Heart right ventricle (tissue), 16 donors: Measurements from ENCODE around the gene ITGA6. TPM values are rescaled to one million over a fixed set of nuclear protein-coding genes. Genes with fewer than 3 reads are reported as not detected.

ENCODE experiments used
- ATAC-seq, 8 donors: fragments of 200-7000 bp; cut with Tn5 transposase; one replicate each; pipeline ENCODE4 v1.9.1; 2020; ENCODE audit warnings: mild to moderate bottlenecking in 8 of 8, moderate library complexity in 8 of 8, moderate number of reproducible peaks in 1 of 8
- DNase-seq, 2 donors: peaks; one replicate each; pipeline ENCODE4 v3.0.0-alpha.2; 2020
- H3K27ac ChIP-seq, 10 donors: fragments of 200-600 bp; sonication (generic) in 2 of 10; one replicate each; pipeline versions ENCODE4 v1.5.0 to v1.8.0; 2020 to 2022; ENCODE audit warnings: mild to moderate bottlenecking in 3 of 10
- H3K27me3 ChIP-seq, 7 donors: fragments of 200-600 bp; one replicate each; pipeline ENCODE4 v1.8.0; 2021 to 2022; ENCODE audit warnings: mild to moderate bottlenecking in 2 of 7
- H3K36me3 ChIP-seq, 9 donors: fragments of 200-600 bp; sonication (generic) in 1 of 9; one replicate each; pipeline versions ENCODE4 v1.5.0 to v1.8.0; 2020 to 2022; ENCODE audit warnings: mild to moderate bottlenecking in 2 of 9
- H3K4me1 ChIP-seq, 9 donors: fragments of 200-600 bp; sonication (generic) in 1 of 9; one replicate each; pipeline versions ENCODE4 v1.5.0 to v1.8.0; 2020 to 2022; ENCODE audit warnings: mild to moderate bottlenecking in 4 of 9
- H3K4me3 ChIP-seq, 10 donors: fragments of 200-600 bp; sonication (generic) in 2 of 10; one replicate each; pipeline versions ENCODE4 v1.5.0 to v1.8.0; 2020 to 2022; ENCODE audit warnings: mild to moderate bottlenecking in 7 of 10, moderate library complexity in 2 of 10
- H3K9me3 ChIP-seq, 11 donors: fragments of 200-600 bp in 10 of 11; sonication (generic) in 2 of 11; one replicate each; pipeline versions ENCODE4 v1.5.0 to v1.8.0; 2013 to 2022; ENCODE audit warnings: mild to moderate bottlenecking in 2 of 11, control low read depth in 1 of 11, moderate library complexity in 1 of 11
- WGBS, 2 donors: extraction: QIAGEN DNeasy Blood & Tissue Kit; methylation state at CpG; one replicate each; pipeline ENCODE4 v1.1.7; 2013; ENCODE audit warnings: inconsistent platforms in 1 of 2; 5-methylcytosine and 5-hydroxymethylcytosine counted together
- intact Hi-C, 10 donors: fragments of 100-400 bp; cut with DNase I; formaldehyde crosslinking; loops; one replicate each; pipeline versions ENCODE4 v1.11.1 to v1.14.2; 2022
- polyA plus RNA-seq, 2 donors: library from polyadenylated mRNA; stranded (reverse); fragments of 200-250 nt; gene quantifications; one replicate each; pipeline ENCODE4 v1.2.3, GENCODE V29; 2013
- total RNA-seq, 10 donors: library from RNA; stranded (reverse); fragmentation: NEBNext Ultra II Directional in 3 of 10; extraction: Animal tissue kit (Norgen Biotek cat#: 25700) in 3 of 10; gene quantifications; one replicate each; pipeline versions ENCODE4 v1.2.1 to v1.2.4, GENCODE V29; 2021 to 2023
- TF ChIP-seq, protein P1 (sequence below), 9 donors: fragments of 200-600 bp; sonication (generic) in 2 of 9; IDR thresholded peaks; one replicate each; pipeline versions ENCODE4 v1.5.0 to v1.8.0; 2021 to 2022; ENCODE audit warnings: antibody characterized with exemption in 9 of 9, mild to moderate bottlenecking in 5 of 9, moderate library complexity in 1 of 9
- donor health status: Arrhythmogenic right ventricular cardiomyopathy.
- donor health status: ischemic (EF 13 %, LVEDD 7.1; RV severe dilation, severe dysfunction).
- donor health status: healthy with polysubstance abuse.
- donor health status: DM: no; HTN: yes; CAD: no.
- donor health status: DM: no; HTN: no; CAD: no.
- donor health status: ischemic (EF 25% LVEDD 6.9; RV normal size, moderate dysfunction).
- donor health status: ischemic (EF 25% LVEDD 5.7; RV mildly dilated, moderate dysfunction).
- donor health status: healthy.
- donor health status: DM: yes; HTN: yes; CAD: no.
- donor health status: Ischemic cardiomyopathy.
- donor health status: ischemic (EF 35%, LVEDD 5.7; RV mildly dilated, moderate dysfunction).
- donor health status: nonischemic (EF 11% LVEDD 7.7; RV severe dilation, severe dysfunction).
- donor health status: DM: yes; HTN: yes; CAD: no.
- donor health status: PGD.
- donor health status: ischemic (EF 29% LVEDD 5.4; RV normal size, mild dysfunction).
- donor health status: nonischemic (EF 23%, LVEDD 6.1; RV moderate dilation, normal function).

Gene ITGA6
- total and polyA plus RNA-seq, 12 donors, result 22.1 to 68.3 (median 45.1) TPM

GRCh38 chr2:172408143-172408766 lies 19.1 kb upstream of the ITGA6 start:
- DNase-seq (no peak), ATAC-seq (peak in 3 of 8 donors; percentile 21 to 53 (median 32))
- TF ChIP-seq, protein P1, sequence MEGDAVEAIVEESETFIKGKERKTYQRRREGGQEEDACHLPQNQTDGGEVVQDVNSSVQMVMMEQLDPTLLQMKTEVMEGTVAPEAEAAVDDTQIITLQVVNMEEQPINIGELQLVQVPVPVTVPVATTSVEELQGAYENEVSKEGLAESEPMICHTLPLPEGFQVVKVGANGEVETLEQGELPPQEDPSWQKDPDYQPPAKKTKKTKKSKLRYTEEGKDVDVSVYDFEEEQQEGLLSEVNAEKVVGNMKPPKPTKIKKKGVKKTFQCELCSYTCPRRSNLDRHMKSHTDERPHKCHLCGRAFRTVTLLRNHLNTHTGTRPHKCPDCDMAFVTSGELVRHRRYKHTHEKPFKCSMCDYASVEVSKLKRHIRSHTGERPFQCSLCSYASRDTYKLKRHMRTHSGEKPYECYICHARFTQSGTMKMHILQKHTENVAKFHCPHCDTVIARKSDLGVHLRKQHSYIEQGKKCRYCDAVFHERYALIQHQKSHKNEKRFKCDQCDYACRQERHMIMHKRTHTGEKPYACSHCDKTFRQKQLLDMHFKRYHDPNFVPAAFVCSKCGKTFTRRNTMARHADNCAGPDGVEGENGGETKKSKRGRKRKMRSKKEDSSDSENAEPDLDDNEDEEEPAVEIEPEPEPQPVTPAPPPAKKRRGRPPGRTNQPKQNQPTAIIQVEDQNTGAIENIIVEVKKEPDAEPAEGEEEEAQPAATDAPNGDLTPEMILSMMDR (IDR thresholded peaks at IDR 0.05), result no peak
- Histone ChIP-seq H3K27ac (peak overlapping the region; percentile 2 to 81 (median 72)), H3K4me1 (peaks cover 0 to 40% (median 13%) of the 10 kb centered on the region in 9 donors), H3K36me3 (no peaks in the 10 kb centered on the region), H3K27me3 (no peaks in the 10 kb centered on the region), H3K9me3 (no peaks in the 10 kb centered on the region), H3K4me3 (no peak overlapping the region)
- intact Hi-C loops, result no loop called here
- 31 to 43% methylated on average over 4 of the region's 4 CpGs for WGBS, 2 donors

DNA sequence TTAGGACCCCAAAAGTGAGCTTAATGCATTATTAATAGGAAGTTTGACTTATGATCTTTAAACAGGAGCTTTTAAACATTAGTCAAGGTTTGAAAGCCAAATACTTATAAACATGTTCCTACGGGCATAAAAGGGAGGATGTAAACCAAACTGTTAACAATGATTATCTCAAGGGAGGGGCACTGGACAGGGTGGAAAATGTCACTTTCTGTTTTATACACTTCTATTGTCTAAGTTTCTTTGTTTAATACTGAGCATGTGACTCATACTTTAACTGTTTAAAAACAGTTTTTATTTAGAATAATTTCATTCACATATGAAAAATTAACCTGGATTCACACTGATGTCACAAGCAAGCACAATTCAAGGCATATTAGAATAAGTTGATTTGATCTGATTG lies 18.3 kb upstream of the ITGA6 start:
- peak overlapping the region in 9 of 10 donors; percentile 14 to 81 (median 75) for H3K27ac ChIP-seq
- TF ChIP-seq, protein P1 (IDR thresholded peaks at IDR 0.05), result no peak
- no peaks in the 10 kb centered on the region for H3K9me3 ChIP-seq
- intact Hi-C loops, result no loop called here
- H3K27me3 ChIP-seq, result no peaks in the 10 kb centered on the region
- H3K4me1 ChIP-seq, result peaks cover 0 to 36% (median 13%) of the 10 kb centered on the region in 9 donors
- ATAC-seq, result peak in 7 of 8 donors; percentile 44 to 91 (median 79)
- no peaks in the 10 kb centered on the region for H3K36me3 ChIP-seq
- no peak for DNase-seq
- no peak overlapping the region for H3K4me3 ChIP-seq
- 60 to 70% methylated on average over 1 of the region's 1 CpG for WGBS, 2 donors

DNA sequence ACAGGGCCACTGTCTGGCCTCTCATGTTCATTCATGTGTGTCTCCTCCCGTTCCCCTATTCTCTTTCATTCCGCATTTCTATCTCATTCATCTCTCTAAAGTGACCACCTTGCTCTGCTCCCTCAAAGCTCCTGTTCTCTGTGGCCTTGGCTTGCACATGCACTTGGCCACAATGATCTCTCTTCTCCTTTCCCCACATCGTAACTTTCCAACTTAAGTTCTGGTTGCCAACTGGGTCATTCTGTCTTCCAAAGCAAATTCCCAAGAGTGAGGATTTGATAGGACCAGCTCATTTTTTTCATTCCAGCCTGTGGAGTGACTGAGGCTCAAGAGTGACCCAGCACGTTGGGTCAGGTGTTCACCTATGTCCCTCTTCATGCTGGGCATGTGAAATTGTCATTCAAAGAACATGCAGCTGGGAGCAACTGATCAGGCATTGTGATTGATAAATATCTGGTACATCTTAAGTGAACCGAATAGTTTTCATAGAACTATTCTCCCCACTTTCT lies 14.3 kb upstream of the ITGA6 start:
- no peak for ATAC-seq
- peaks cover 0 to 17% (median 9%) of the 10 kb centered on the region in 9 donors for H3K4me1 ChIP-seq
- 70 to 74% methylated on average over 5 of the region's 5 CpGs for WGBS, 2 donors
- TF ChIP-seq, protein P1 (IDR thresholded peaks at IDR 0.05), result no peak
- no peak for DNase-seq
- no peak overlapping the region for H3K4me3 ChIP-seq
- no peak overlapping the region for H3K27ac ChIP-seq
- intact Hi-C loops, result no loop called here
- no peaks in the 10 kb centered on the region for H3K36me3 ChIP-seq
- no peaks in the 10 kb centered on the region for H3K27me3 ChIP-seq
- H3K9me3 ChIP-seq, result peaks cover 0 to 4% (median 0%) of the 10 kb centered on the region in 11 donors

DNA sequence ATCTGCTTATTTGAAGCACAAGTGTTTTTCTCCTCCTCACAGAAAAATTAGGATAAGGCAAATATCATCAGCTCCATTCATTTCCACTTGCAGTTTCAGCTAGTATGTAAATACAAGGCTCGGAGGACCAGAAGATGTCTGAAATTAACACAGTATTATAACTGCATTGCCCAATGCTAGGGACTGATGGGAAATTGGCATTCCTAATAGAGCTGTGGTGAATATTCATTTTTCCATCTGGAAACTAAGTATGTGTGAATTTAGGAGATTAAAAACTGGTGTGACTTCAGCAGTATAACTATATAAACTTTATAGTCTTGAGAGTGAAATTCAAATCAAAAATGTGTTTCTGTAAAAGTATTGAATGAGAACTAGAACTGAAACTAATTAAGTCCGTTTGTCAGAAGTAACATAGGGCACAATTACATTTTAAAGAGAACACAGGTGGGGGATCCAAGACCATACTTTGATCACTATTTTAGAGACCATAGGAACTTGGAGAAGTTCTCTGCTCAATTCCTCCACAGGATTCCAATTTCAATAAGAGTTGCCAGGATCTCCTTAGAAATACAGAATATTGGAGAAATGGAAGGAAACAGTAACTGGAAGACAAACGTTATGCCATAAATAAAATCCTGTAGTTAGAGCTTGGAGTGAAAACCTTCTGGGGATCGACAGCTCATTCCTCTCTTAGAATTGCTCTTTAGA lies 12.1 kb upstream of the ITGA6 start:
- Histone ChIP-seq H3K4me3 (no peak overlapping the region), H3K9me3 (peaks cover 0 to 4% (median 0%) of the 10 kb centered on the region in 11 donors), H3K4me1 (no peaks in the 10 kb centered on the region), H3K27me3 (no peaks in the 10 kb centered on the region), H3K36me3 (no peaks in the 10 kb centered on the region), H3K27ac (no peak overlapping the region)
- 76 to 82% methylated on average over 4 of the region's 4 CpGs for WGBS, 2 donors
- TF ChIP-seq, protein P1 (IDR thresholded peaks at IDR 0.05), result no peak
- DNase-seq (no peak), ATAC-seq (no peak)
- intact Hi-C loops, result no loop called here
